HUDEP-2 (cell line): ENCODE measurements around the gene ADD3.
"Not testable (repeated sequence)": the region's sequence is repeated elsewhere in the genome, so short reads cannot be mapped to it uniquely, and the experiment has no call there.

ENCODE experiments used
- DNase-seq, 76 experiments: peaks; one replicate each; lab custom pipeline; 2025; ENCODE audit not compliant: unreplicated experiment in 76 of 76; lab: John Stamatoyannopoulos, UW

ADD3 gene

GRCh38 chr10:109975244-109976190, 32.3 kb upstream of the ADD3 start:
- DNase-seq: no peak

GRCh38 chr10:109976681-109977080, 31.1 kb upstream of the ADD3 start:
- DNase-seq: no peak

- DNase-seq: no peak
Measured at GRCh38 chr10:109977382-109977806, 30.4 kb upstream of the ADD3 start.

GRCh38 chr10:109978481-109978880, 29.3 kb upstream of the ADD3 start:
- DNase-seq: peak in 41 of 76 experiments; percentile 4 to 62 (median 34)

- no peak for DNase-seq
Measured at GRCh38 chr10:109979215-109979614, 28.6 kb upstream of the ADD3 start.

- DNase-seq: peak in 1 of 76 experiments; percentile 5
Measured at GRCh38 chr10:109981650-109982049, 26.1 kb upstream of the ADD3 start.

GRCh38 chr10:109982123-109982522, 25.7 kb upstream of the ADD3 start:
- DNase-seq: peak in 29 of 76 experiments; percentile 2 to 74 (median 27)

- no peak for DNase-seq
Measured at GRCh38 chr10:109982812-109983211, 25.0 kb upstream of the ADD3 start.

- DNase-seq: no peak
Measured at GRCh38 chr10:109984013-109984412, 23.8 kb upstream of the ADD3 start.

- not testable (repeated sequence) for DNase-seq
Measured at GRCh38 chr10:109985768-109986167, 22.0 kb upstream of the ADD3 start.

- DNase-seq: no peak
Measured at GRCh38 chr10:109987452-109988211, 20.2 kb upstream of the ADD3 start.

GRCh38 chr10:109988212-109988596, 19.6 kb upstream of the ADD3 start:
- no peak for DNase-seq

GRCh38 chr10:109991266-109991855, 16.4 kb upstream of the ADD3 start:
- no peak for DNase-seq

GRCh38 chr10:109992485-109992884, 15.3 kb upstream of the ADD3 start:
- DNase-seq: no peak

GRCh38 chr10:109993551-109994330, 14.0 kb upstream of the ADD3 start:
- DNase-seq: no peak

GRCh38 chr10:109994711-109995577, 12.8 kb upstream of the ADD3 start:
- no peak for DNase-seq

GRCh38 chr10:109995595-109995994, 12.2 kb upstream of the ADD3 start:
- DNase-seq: no peak

GRCh38 chr10:109996225-109996624, 11.6 kb upstream of the ADD3 start:
- peak in 3 of 76 experiments; percentile 7 to 18 (median 15) for DNase-seq

- DNase-seq: no peak
Measured at GRCh38 chr10:109996766-109997171, 11.0 kb upstream of the ADD3 start.
